Measurements from ENCODE around the gene GABRG3. TPM values are rescaled to one million over a fixed set of nuclear protein-coding genes. Genes with fewer than 3 reads are reported as not detected.

Gene GABRG3
- total RNA-seq, 3 donors from 2014 or later (not counting 1 experiment from before 2014, with no cell fraction given), result not detected

GRCh38 chr15:27042230-27042629 lies 71.2 kb downstream of the GABRG3 start:
- Mint-ChIP-seq H3K27me3 (ENCODE audit: low read depth in 2 of 2) (no peaks in the 10 kb centered on the region), H3K4me1 (no peaks in the 10 kb centered on the region), H3K27ac (no peak overlapping the region), H3K36me3 (no peaks in the 10 kb centered on the region), H3K4me3 (no peak overlapping the region), H3K9me3 (no peaks in the 10 kb centered on the region)
- no peak overlapping the region for H3K27ac ChIP-seq (ENCODE audit: low read length)
- no peaks in the 10 kb centered on the region for H3K27me3 ChIP-seq (ENCODE audit: control insufficient read depth, insufficient read depth, low read length)
- TF ChIP-seq CTCF (IDR thresholded peaks at IDR 0.05), result no peak
- no peak overlapping the region for H3K4me3 ChIP-seq (ENCODE audit: low read length)
- ATAC-seq (no peak), DNase-seq (no peak)
- no peaks in the 10 kb centered on the region for H3K9me3 ChIP-seq (ENCODE audit: control insufficient read depth, insufficient read depth, low read length)
- H3K4me1 ChIP-seq (ENCODE audit: control insufficient read depth, insufficient read depth, low read length), result no peaks in the 10 kb centered on the region
- 91% methylated on average over 13 of the region's 13 CpGs for WGBS (ENCODE audit: insufficient coverage)
- intact Hi-C loops (cut with micrococcal nuclease), result no loop called here
- no peaks in the 10 kb centered on the region for H3K36me3 ChIP-seq (ENCODE audit: control insufficient read depth, insufficient read depth, low read length)

DNA sequence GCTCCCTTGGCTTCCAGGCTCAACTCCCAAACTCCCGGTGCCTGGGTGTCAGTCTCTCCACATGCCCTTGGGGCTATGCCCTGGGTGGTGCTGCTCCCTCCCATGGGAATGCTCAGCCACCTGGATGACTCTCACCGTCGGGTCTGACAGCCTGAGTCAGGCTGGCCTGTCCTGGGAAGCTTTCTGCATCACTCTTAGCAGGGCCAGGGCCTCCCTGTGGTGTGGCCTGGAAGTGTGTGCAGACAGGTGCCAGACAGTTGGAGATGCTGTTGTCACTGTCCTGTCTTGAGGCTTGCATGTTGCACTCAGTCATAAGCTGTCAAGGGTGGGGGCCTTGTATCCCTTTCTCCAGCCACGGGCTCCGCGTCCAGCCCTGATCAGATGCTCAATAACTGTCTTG lies 71.7 kb downstream of the GABRG3 start:
- Mint-ChIP-seq H3K27me3 (ENCODE audit: low read depth in 2 of 2) (no peaks in the 10 kb centered on the region), H3K4me1 (no peaks in the 10 kb centered on the region), H3K9me3 (peaks cover 0 to under 1% of the 10 kb centered on the region in 2 donors), H3K36me3 (no peaks in the 10 kb centered on the region), H3K27ac (no peak overlapping the region), H3K4me3 (no peak overlapping the region)
- Histone ChIP-seq H3K4me1 (ENCODE audit: control insufficient read depth, insufficient read depth, low read length) (no peaks in the 10 kb centered on the region), H3K9me3 (ENCODE audit: control insufficient read depth, insufficient read depth, low read length) (no peaks in the 10 kb centered on the region), H3K27me3 (ENCODE audit: control insufficient read depth, insufficient read depth, low read length) (no peaks in the 10 kb centered on the region), H3K36me3 (ENCODE audit: control insufficient read depth, insufficient read depth, low read length) (no peaks in the 10 kb centered on the region), H3K27ac (ENCODE audit: low read length) (no peak overlapping the region), H3K4me3 (ENCODE audit: low read length) (no peak overlapping the region)
- 85% methylated on average over 6 of the region's 6 CpGs for WGBS (ENCODE audit: insufficient coverage)
- no peak for ATAC-seq
- DNase-seq, result no peak
- no peak for TF ChIP-seq CTCF (IDR thresholded peaks at IDR 0.05)
- intact Hi-C loops (cut with micrococcal nuclease), result no loop called here

- Histone ChIP-seq H3K27ac (ENCODE audit: low read length) (no peak overlapping the region), H3K36me3 (ENCODE audit: control insufficient read depth, insufficient read depth, low read length) (no peaks in the 10 kb centered on the region), H3K4me3 (ENCODE audit: low read length) (no peak overlapping the region), H3K4me1 (ENCODE audit: control insufficient read depth, insufficient read depth, low read length) (no peaks in the 10 kb centered on the region), H3K27me3 (ENCODE audit: control insufficient read depth, insufficient read depth, low read length) (no peaks in the 10 kb centered on the region), H3K9me3 (ENCODE audit: control insufficient read depth, insufficient read depth, low read length) (no peaks in the 10 kb centered on the region)
- TF ChIP-seq CTCF (IDR thresholded peaks at IDR 0.05), result no peak
- Mint-ChIP-seq H3K36me3 (no peaks in the 10 kb centered on the region), H3K9me3 (peaks cover 2% of the 10 kb centered on the region in 2 donors), H3K4me1 (no peaks in the 10 kb centered on the region), H3K27me3 (ENCODE audit: low read depth in 2 of 2) (no peaks in the 10 kb centered on the region), H3K4me3 (no peak overlapping the region), H3K27ac (no peak overlapping the region)
- ATAC-seq (no peak), DNase-seq (no peak)
- intact Hi-C loops (cut with micrococcal nuclease), result no loop called here
- whole genome bisulfite sequencing (ENCODE audit: insufficient coverage), result 74% methylated on average over 6 of the region's 6 CpGs
Measured at GRCh38 chr15:27043770-27044169, 72.8 kb downstream of the GABRG3 start.

- ATAC-seq (no peak), DNase-seq (no peak)
- Histone ChIP-seq H3K27me3 (ENCODE audit: control insufficient read depth, insufficient read depth, low read length) (no peaks in the 10 kb centered on the region), H3K36me3 (ENCODE audit: control insufficient read depth, insufficient read depth, low read length) (no peaks in the 10 kb centered on the region), H3K27ac (ENCODE audit: low read length) (no peak overlapping the region), H3K4me3 (ENCODE audit: low read length) (no peak overlapping the region), H3K9me3 (ENCODE audit: control insufficient read depth, insufficient read depth, low read length) (no peaks in the 10 kb centered on the region), H3K4me1 (ENCODE audit: control insufficient read depth, insufficient read depth, low read length) (no peaks in the 10 kb centered on the region)
- H3K27me3 Mint-ChIP-seq (ENCODE audit: low read depth in 2 of 2), result no peaks in the 10 kb centered on the region
- no peak for TF ChIP-seq CTCF (IDR thresholded peaks at IDR 0.05)
- H3K27ac Mint-ChIP-seq, result no peak overlapping the region
- no peaks in the 10 kb centered on the region for H3K36me3 Mint-ChIP-seq
- H3K4me3 Mint-ChIP-seq, result no peak overlapping the region
- no peaks in the 10 kb centered on the region for H3K4me1 Mint-ChIP-seq
- 87% methylated on average over 16 of the region's 16 CpGs for WGBS (ENCODE audit: insufficient coverage)
- intact Hi-C loops (cut with micrococcal nuclease), result no loop called here
- peaks cover 2% of the 10 kb centered on the region in 2 donors for H3K9me3 Mint-ChIP-seq
Measured at GRCh38 chr15:27045796-27046195, 74.8 kb downstream of the GABRG3 start.
